ENCODE measurements around the gene TTC38. TPM values are rescaled to one million over a fixed set of nuclear protein-coding genes. Genes with fewer than 3 reads are reported as not detected.

TTC38 gene
- total RNA-seq, 2 donors from 2014 or later = 13.8 to 18.0 TPM

DNA sequence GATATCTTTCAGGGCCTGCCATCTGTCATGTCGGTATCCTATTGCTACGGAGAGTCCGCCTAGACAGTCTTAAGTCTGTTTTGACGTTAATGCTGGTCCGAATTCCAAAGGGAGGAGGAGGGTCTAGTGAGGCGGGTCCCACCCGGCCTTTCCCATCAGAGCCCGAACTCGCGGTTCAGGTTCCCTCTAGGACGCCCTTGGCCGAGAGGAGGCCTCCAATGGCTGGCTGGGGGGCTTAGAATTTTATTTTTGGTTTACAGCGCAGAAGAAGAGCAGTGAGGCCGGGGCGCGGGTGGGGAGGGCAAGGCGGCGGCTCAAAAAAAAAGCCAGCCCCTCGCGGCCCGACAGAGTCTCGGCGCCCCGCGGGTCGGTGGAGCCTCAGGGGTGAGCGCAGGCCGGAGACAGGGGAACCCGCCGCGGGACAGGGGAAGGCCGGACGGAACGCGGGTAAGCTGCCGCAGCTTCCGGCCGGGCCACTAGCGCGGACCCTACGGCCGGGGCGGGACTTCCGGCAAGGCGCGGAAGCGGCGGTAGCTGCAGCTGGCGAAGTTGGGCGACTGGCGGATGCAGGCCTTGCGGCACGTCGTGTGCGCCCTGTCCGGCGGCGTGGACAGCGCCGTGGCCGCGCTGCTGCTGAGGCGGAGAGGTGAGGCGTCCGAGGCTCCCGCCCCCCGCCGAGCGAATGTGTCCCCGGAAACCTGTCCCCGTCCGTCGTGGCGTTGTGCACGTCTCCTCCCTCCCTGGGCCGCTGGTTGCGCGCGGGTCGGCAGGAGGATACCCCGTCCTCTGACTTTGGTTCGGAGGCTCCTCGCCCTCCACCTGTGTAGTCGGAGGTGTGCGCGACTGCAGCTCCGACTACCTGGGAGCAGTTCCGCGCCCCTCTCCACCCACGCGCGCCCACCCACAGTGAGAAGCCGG lies 67.7 kb downstream of the TTC38 start, which contains the start of gene TRMU:
TRMU (plus strand) TSS at position 514 of the 918 bp plus-strand sequence; CDS start at position 565, 51 bp downstream.
- Mint-ChIP-seq H3K9me3 (no peaks in the 10 kb centered on the region), H3K36me3 (ENCODE audit: low read depth) (peaks cover 44% of the 10 kb centered on the region), H3K4me3 (peak within 1 kb of the TSS; percentile 95), H3K27me3 (no peaks in the 10 kb centered on the region), H3K27ac (peak within 1 kb of the TSS; percentile 98), H3K4me1 (peaks cover 29% of the 10 kb centered on the region)
- peak; percentile 95 for ATAC-seq (replicated peaks)

DNA sequence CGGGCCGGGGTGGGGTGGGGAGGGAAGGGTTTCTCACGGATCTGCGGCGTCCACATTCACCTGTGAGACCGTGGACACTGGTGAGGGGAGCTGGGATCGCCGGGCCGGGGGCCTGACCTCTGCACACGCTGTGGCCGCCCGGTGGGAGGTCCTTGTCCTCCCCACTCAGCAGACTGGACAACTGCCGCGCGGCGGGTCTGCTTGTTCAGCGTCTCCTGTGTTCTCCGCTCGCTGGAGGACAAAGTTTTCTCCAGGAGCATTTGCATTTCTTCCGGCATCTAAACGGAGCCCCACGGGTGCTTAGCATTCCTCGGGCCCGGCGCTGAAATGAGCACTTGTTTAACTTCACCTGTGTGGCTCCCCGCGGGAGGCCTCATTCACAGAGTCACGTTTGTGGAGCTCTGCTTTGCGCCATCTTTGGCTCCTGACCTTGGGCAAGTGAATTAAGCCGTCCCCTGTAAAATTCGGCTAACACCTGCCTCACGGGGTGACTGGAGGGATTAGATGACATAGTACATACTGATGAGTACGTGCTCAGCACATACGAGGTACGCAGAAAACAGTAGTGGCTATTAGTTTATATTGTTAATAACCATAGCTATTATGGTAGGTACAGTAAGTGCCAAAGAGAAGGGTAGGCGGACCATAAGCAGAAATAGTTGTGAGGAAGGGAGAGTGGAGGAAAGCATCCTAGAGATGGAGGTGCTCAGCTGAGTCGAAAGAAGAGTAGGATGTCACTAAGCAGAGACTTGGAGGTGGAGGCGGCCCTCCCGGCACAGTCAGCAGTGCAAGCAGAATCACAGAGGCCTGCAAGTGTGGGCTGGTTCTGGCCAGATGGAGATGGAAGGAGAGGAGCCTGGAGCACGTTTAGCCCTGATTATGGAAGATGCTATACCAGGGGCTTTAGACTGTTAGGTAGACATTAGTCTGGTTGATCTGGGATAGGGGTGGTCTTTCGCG lies 68.6 kb downstream of the TTC38 start:
- H3K4me1 Mint-ChIP-seq = peaks cover 29% of the 10 kb centered on the region
- H3K27me3 Mint-ChIP-seq = no peaks in the 10 kb centered on the region
- peaks cover 52% of the 10 kb centered on the region for H3K36me3 Mint-ChIP-seq (ENCODE audit: low read depth)

DNA sequence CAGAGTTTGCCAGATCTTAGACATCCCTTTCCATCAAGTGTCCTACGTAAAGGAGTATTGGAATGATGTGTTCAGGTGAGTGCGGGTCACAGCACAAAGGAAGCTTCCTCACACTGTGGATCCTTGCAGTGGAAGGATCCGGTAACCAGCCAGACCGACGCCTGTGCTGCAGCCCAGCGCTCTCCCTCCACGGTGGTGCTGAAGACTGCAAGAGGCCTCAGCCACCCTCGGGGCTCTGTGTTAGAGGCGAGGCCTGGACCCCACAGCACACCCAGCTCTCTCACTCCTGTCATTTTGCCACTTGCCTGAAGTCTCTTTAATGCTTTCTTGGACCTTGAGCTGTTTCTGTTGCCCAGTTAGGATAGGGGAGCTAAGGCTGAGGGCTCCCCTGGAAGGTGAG lies 70.1 kb downstream of the TTC38 start:
- no peak for ATAC-seq (replicated peaks)
- H3K36me3 Mint-ChIP-seq (ENCODE audit: low read depth) = peaks cover 67% of the 10 kb centered on the region
- H3K9me3 Mint-ChIP-seq = no peaks in the 10 kb centered on the region
- H3K27me3 Mint-ChIP-seq = no peaks in the 10 kb centered on the region
- peak overlapping the region; percentile 67 for H3K27ac Mint-ChIP-seq
- H3K4me3 Mint-ChIP-seq = peak overlapping the region; percentile 95
- peaks cover 29% of the 10 kb centered on the region for H3K4me1 Mint-ChIP-seq

More for the DNA sequence above, 68.6 kb downstream of the TTC38 start:
- H3K4me3 Mint-ChIP-seq = peak overlapping the region; percentile 95
- H3K9me3 Mint-ChIP-seq = no peaks in the 10 kb centered on the region
- peak overlapping the region; percentile 98 for H3K27ac Mint-ChIP-seq
- peak; percentile 45 for ATAC-seq (replicated peaks)

DNA sequence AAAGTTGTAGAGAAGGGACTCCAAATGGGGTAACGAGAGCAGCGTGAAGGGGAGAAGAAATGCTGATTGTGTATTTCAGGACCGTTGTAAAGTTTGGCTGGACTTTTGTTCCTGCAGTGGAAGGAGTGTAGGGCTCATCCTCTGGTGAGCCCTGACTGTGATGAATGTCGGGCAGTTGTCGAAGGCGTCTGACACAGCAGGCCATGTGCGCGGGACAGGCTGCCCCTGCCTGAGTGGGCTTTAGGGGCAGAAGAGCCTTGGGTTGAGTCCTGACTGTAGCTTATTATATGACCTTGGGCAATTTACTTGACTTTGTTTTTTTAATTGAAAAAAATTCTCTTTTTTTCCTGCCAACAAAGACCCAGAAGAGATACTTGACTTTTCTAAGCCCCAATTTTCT lies 70.8 kb downstream of the TTC38 start:
- Mint-ChIP-seq H3K27ac (peak overlapping the region; percentile 67), H3K27me3 (no peaks in the 10 kb centered on the region), H3K4me3 (no peak overlapping the region), H3K36me3 (ENCODE audit: low read depth) (peaks cover 74% of the 10 kb centered on the region), H3K4me1 (peaks cover 29% of the 10 kb centered on the region), H3K9me3 (no peaks in the 10 kb centered on the region)
- no peak for ATAC-seq (replicated peaks)

DNA sequence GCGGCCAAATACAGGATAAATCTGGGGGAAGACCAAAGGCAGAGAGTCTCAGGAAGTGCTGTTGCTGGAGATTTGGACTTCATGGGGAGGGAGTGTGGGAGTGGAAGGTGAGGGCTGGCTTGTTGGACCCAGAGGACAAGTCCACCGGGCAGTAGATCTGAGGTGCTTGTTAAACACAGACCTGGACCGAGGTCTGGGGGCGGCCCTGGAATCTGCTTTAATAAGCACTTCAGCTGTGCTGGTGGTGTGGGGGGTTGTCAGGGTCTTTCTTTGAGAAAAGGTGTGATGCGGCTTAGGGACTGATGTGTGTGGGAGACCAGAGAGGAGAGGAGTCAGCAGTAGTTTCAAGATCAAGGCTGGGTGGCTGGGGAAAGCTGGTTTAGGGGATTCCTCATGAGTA lies 72.1 kb downstream of the TTC38 start:
- H3K36me3 Mint-ChIP-seq (ENCODE audit: low read depth) = peaks cover 88% of the 10 kb centered on the region
- no peak for ATAC-seq (replicated peaks)
- H3K4me3 Mint-ChIP-seq = no peak overlapping the region
- H3K9me3 Mint-ChIP-seq = no peaks in the 10 kb centered on the region
- H3K27me3 Mint-ChIP-seq = no peaks in the 10 kb centered on the region
- peaks cover 25% of the 10 kb centered on the region for H3K4me1 Mint-ChIP-seq
- H3K27ac Mint-ChIP-seq = peak overlapping the region; percentile 21

DNA sequence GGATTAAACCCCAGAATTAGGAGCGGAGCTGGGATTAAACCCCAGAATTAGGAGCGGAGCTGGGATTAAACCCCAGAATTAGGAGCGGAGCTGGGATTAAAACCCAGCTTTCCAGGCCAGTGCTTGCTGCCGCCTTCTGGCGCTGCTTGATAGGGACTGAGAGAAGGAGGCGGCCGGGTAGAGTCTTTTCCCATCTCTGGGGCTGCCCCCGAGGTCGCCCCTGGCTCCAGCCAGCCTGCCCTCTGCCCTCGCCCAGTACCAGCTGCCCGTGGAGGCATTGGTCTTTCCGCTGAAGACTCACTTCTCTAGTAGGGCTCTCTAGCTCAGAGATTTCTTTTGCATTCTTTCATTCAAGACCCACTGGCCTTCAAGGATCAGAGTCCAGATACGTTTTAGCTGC lies 72.9 kb downstream of the TTC38 start:
- H3K27me3 Mint-ChIP-seq = no peaks in the 10 kb centered on the region
- H3K9me3 Mint-ChIP-seq = no peaks in the 10 kb centered on the region
- H3K4me3 Mint-ChIP-seq = no peak overlapping the region
- peaks cover 25% of the 10 kb centered on the region for H3K4me1 Mint-ChIP-seq
- no peak for ATAC-seq (replicated peaks)
- H3K36me3 Mint-ChIP-seq (ENCODE audit: low read depth) = peaks cover 95% of the 10 kb centered on the region
- H3K27ac Mint-ChIP-seq = no peak overlapping the region

Other genes starting within 250 kb of the TTC38 start
- gene PPARA, start 117.5 kb upstream of the TTC38 start, total RNA-seq = 10 to 100 TPM; 15.4 to 18.7 TPM
- gene CDPF1, start 17.7 kb upstream of the TTC38 start, total RNA-seq = 1 to 10 TPM; 5.6 to 7.8 TPM
- gene PKDREJ, start 4.7 kb upstream of the TTC38 start, total RNA-seq = not detected
- gene GTSE1, start 28.9 kb downstream of the TTC38 start, total RNA-seq = 10 to 100 TPM; 36.9 to 62.1 TPM
- 10 to 100 TPM; 92.0 to 92.2 TPM for gene TRMU, start 67.7 kb downstream of the TTC38 start, total RNA-seq

Data from activated T-helper 17 cell treated with anti-CD3 and anti-CD28 coated beads, Interleukin-2, amount 50 U/mL, for 72 hours (primary cell).